GM10248 (cell line): ENCODE results near the gene CDKAL1.
A peak's percentile ranks its signal among the peaks of the same experiment; 100 is the strongest.

Experiments
- CTCF ChIA-PET: fragments of 300-600 bp; sonication (Branson Sonifier 250); formaldehyde crosslinking; extraction: SDS; loops from one replicate; lab custom pipeline; 2021; ENCODE audit warnings: antibody characterized with exemption; lab: Yijun Ruan, JAX
- POLR2A ChIA-PET: fragments of 350-650 bp; sonication (Branson Sonifier 250); formaldehyde crosslinking; extraction: SDS; loops from one replicate; lab custom pipeline; 2020; ENCODE audit warnings: antibody characterized with exemption; lab: Yijun Ruan, JAX
- DNase-seq: peaks from one replicate; pipeline ENCODE4 v3.0.0; 2012; ENCODE audit errors: extremely low spot score
- TF ChIP-seq, protein P1 (sequence below): IDR thresholded peaks from 2 replicates; pipeline ENCODE4 v1.5.1; 2012; ENCODE audit warnings: mild to moderate bottlenecking, low read depth; ENCODE audit errors: extremely low read depth, missing control alignments, control extremely low read depth

CDKAL1 gene

GRCh38 chr6:20837189-20837588, 302.9 kb downstream of the CDKAL1 start:
- POLR2A ChIA-PET: no interaction called here
- CTCF ChIA-PET: interaction anchor here (0.6 to 2.2 kb wide), 3 partner anchors 12 to 21 kb away, joined by 3 to 5 read pairs (median 3); no protein-coding TSS in a partner anchor
- DNase-seq: no peak
- TF ChIP-seq, protein P1, sequence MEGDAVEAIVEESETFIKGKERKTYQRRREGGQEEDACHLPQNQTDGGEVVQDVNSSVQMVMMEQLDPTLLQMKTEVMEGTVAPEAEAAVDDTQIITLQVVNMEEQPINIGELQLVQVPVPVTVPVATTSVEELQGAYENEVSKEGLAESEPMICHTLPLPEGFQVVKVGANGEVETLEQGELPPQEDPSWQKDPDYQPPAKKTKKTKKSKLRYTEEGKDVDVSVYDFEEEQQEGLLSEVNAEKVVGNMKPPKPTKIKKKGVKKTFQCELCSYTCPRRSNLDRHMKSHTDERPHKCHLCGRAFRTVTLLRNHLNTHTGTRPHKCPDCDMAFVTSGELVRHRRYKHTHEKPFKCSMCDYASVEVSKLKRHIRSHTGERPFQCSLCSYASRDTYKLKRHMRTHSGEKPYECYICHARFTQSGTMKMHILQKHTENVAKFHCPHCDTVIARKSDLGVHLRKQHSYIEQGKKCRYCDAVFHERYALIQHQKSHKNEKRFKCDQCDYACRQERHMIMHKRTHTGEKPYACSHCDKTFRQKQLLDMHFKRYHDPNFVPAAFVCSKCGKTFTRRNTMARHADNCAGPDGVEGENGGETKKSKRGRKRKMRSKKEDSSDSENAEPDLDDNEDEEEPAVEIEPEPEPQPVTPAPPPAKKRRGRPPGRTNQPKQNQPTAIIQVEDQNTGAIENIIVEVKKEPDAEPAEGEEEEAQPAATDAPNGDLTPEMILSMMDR: no peak

DNA sequence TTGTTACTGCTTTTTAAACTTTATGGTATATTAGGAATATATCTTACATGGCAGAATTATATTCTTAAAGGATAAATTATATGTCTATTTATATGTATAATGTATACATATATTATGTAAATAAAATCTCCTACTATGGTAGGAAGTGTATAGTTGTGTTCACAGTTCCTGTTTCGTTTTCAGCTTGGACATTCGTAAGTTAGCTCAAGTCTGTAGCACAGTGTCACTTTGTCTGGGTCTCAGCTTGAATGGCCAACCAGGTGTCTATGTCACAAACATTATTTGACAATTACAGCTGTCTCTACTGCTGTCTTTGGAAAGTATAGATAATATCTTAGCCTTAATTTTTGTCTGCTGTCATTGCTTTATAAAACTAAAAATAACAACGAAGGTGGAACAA, 303.9 kb downstream of the CDKAL1 start:
- POLR2A ChIA-PET: no interaction called here
- DNase-seq: no peak
- CTCF ChIA-PET: no interaction called here
- TF ChIP-seq, protein P1: no peak

- TF ChIP-seq, protein P1: no peak
- POLR2A ChIA-PET: no interaction called here
- CTCF ChIA-PET: no interaction called here
- no peak for DNase-seq
These were observed 305.4 kb downstream of the CDKAL1 start for GRCh38 chr6:20839630-20840029.

DNA sequence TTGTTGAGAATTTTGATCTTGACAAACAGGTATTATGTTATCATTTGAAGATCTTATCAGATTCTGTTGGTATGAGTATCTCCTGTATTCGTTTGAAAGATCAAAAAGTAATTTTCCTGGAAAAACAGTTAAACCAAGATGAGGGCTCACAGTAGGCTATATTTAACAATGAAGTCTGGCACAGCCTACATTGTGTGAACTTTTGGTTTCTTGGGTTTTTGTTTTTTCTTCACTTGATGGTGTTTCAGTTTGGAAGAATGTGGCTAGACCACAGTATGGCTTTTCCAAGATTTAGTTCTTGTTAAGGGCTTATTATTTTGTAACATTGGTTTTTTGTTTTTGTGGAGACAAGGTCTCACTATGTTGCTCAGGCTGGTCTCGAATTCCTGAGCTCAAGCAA, 306.4 kb downstream of the CDKAL1 start:
- TF ChIP-seq, protein P1: no peak
- CTCF ChIA-PET: no interaction called here
- POLR2A ChIA-PET: no interaction called here
- no peak for DNase-seq

DNA sequence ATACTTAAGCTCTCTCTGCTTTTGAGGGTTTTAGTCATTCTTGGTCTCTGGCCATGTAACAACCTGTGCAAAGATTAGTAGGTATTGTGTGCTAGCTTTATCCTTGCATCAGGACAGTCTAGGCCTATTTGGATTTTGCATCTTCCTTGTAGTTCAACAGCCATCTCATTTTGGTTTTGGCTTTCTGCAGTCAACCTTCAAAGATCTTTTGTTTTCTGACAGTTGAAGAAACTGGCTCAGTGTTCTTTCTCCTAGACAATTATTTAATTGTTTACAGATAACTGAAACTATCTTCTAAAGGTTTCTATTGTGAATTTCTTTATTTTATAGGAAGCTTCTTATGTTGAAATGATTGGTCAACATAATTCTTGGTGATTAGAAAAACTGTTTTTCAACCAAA, 307.5 kb downstream of the CDKAL1 start:
- no peak for DNase-seq
- CTCF ChIA-PET: interaction anchor here (0.8 kb wide), 1 partner anchor 14 kb away, joined by 3 read pairs; no protein-coding TSS in a partner anchor
- TF ChIP-seq, protein P1: no peak
- POLR2A ChIA-PET: no interaction called here

DNA sequence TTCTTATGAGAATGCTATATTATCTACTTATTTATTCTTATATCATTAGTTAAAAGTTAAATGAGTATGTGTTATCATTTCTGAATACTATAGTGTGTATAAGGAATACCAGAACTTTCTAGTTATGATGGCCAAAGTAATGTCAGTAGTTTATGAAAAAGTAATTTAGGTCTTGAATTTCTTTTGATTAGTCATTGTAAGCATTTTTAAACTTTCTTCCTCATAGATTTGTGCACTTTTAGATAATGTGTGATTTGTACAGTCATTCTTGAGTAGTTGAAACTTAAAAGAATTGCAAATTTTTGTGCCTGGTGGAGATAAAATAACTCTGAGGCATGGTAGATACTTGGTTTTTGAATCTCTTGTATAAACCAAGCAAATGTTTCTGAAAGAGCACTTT, 311.3 kb downstream of the CDKAL1 start:
- POLR2A ChIA-PET: no interaction called here
- TF ChIP-seq, protein P1: no peak
- CTCF ChIA-PET: no interaction called here
- DNase-seq: no peak

DNA sequence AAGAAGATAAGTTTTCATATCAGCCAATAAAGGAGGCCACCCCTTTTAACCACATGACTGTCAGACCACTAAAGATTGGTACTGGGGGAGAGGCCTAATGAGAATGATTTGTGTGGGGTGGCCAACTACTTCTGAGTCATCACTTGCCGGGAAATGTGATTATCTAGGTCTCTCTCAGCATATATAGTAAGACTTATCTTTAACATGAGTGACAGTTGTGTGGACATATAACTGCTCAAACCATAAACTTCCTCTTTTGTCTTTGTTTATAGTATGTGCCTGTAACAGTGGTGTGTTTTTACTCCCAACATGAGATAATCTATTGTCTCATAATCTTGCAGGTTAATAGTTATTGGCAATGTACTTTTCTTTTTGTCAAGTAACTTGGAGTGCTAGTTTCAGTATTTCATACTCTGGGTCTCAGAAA, 312.4 kb downstream of the CDKAL1 start:
- ChIA-PET POLR2A (no interaction called here), CTCF (interaction anchor here (1.2 kb wide), 1 partner anchor 20 kb away, joined by 3 read pairs; no protein-coding TSS in a partner anchor)
- peak; percentile 18 for DNase-seq
- TF ChIP-seq, protein P1: no peak
